H9 (cell line): ENCODE results near the gene VASH2. TPM values are rescaled to one million over a fixed set of nuclear protein-coding genes. Genes with fewer than 3 reads are reported as not detected.

Experiments
- DNase-seq: peaks from one replicate; pipeline ENCODE4 v3.0.0-alpha.2; 2017
- H2AFZ ChIP-seq: one replicate; pipeline ENCODE4 v1.6.1; 2013; ENCODE audit warnings: mild to moderate bottlenecking, low read length, control low read depth, moderate library complexity
- H2AK5ac ChIP-seq: 2 replicates; pipeline ENCODE4 v1.6.1; 2013; ENCODE audit warnings: low read length, control low read depth, mixed read lengths; ENCODE audit not compliant: insufficient read length
- H2BK120ac ChIP-seq: one replicate; pipeline ENCODE4 v1.6.1; 2013; ENCODE audit warnings: low read depth, mild to moderate bottlenecking, low read length, control low read depth, inconsistent platforms; ENCODE audit not compliant: poor library complexity, severe bottlenecking
- H2BK12ac ChIP-seq: 2 replicates; pipeline ENCODE4 v1.6.1; 2013; ENCODE audit warnings: low read length, control low read depth, mixed read lengths, low read depth; ENCODE audit not compliant: insufficient read length
- H2BK15ac ChIP-seq: 2 replicates; pipeline ENCODE4 v1.6.1; 2013; ENCODE audit warnings: low read depth, low read length, control low read depth
- H2BK20ac ChIP-seq: one replicate; pipeline ENCODE4 v1.6.1; 2013; ENCODE audit warnings: low read depth, mild to moderate bottlenecking, low read length, control low read depth, inconsistent platforms; ENCODE audit not compliant: poor library complexity, severe bottlenecking
- H2BK5ac ChIP-seq: 2 replicates; pipeline ENCODE4 v1.6.1; 2013; ENCODE audit warnings: low read length, control low read depth, mixed read lengths; ENCODE audit not compliant: insufficient read length
- H3K14ac ChIP-seq: 2 replicates; pipeline ENCODE4 v1.6.1; 2013; ENCODE audit warnings: low read length, control low read depth; ENCODE audit not compliant: insufficient read depth
- H3K18ac ChIP-seq: 2 replicates; pipeline ENCODE4 v1.6.1; 2013; ENCODE audit warnings: low read depth, mild to moderate bottlenecking, mixed read lengths, low read length, control low read depth; ENCODE audit not compliant: insufficient read length
- H3K23ac ChIP-seq: 2 replicates; pipeline ENCODE4 v1.6.1; 2013; ENCODE audit warnings: low read length, control low read depth, mixed read lengths, low read depth; ENCODE audit not compliant: insufficient read length
- H3K23me2 ChIP-seq: 2 replicates; pipeline ENCODE4 v1.6.1; 2013; ENCODE audit warnings: low read depth, mild to moderate bottlenecking, mixed read lengths, low read length, control low read depth; ENCODE audit not compliant: insufficient read length, poor library complexity, severe bottlenecking
- H3K27ac ChIP-seq: 2 replicates; pipeline ENCODE4 v1.5.1; 2013; ENCODE audit warnings: low read length, control low read depth, mixed read lengths, low read depth; ENCODE audit not compliant: insufficient read length
- H3K27me3 ChIP-seq: 2 replicates; pipeline ENCODE4 v1.6.1; 2013; ENCODE audit warnings: low read length, control low read depth, inconsistent platforms; ENCODE audit not compliant: insufficient read depth
- H3K4ac ChIP-seq: 2 replicates; pipeline ENCODE4 v1.6.1; 2013; ENCODE audit warnings: low read depth, mild to moderate bottlenecking, control low read depth, inconsistent platforms, low read length, moderate library complexity
- H3K4me1 ChIP-seq: 2 replicates; pipeline ENCODE4 v1.6.1; 2013; ENCODE audit warnings: low read length, control low read depth, inconsistent platforms; ENCODE audit not compliant: insufficient read depth
- H3K4me2 ChIP-seq: 2 replicates; pipeline ENCODE4 v1.6.1; 2013; ENCODE audit warnings: low read length, control low read depth, mixed read lengths; ENCODE audit not compliant: insufficient read length, insufficient read depth
- H3K56ac ChIP-seq: 2 replicates; pipeline ENCODE4 v1.6.1; 2013; ENCODE audit warnings: low read depth, mild to moderate bottlenecking, mixed read lengths, low read length, control low read depth; ENCODE audit not compliant: insufficient read length
- H3K79me1 ChIP-seq: 2 replicates; pipeline ENCODE4 v1.6.1; 2013; ENCODE audit warnings: low read depth, mild to moderate bottlenecking, moderate library complexity, low read length, control low read depth, inconsistent platforms; ENCODE audit not compliant: insufficient read depth, poor library complexity, severe bottlenecking
- H3K79me2 ChIP-seq: 2 replicates; pipeline ENCODE4 v1.6.1; 2013; ENCODE audit warnings: low read length, control low read depth, inconsistent platforms; ENCODE audit not compliant: insufficient read depth
- H3K9ac ChIP-seq: 2 replicates; pipeline ENCODE4 v1.6.1; 2013; ENCODE audit warnings: low read length, control low read depth, mixed read lengths; ENCODE audit not compliant: insufficient read length; ENCODE audit errors: extremely low read depth
- H3K9me3 ChIP-seq: one replicate; pipeline ENCODE4 v1.6.1; 2013; ENCODE audit warnings: low read depth, low read length, inconsistent platforms; ENCODE audit not compliant: control insufficient read depth
- H3T11ph ChIP-seq: one replicate; pipeline ENCODE4 v1.6.1; 2013; ENCODE audit warnings: mild to moderate bottlenecking, low read length, control low read depth, inconsistent platforms
- H4K20me1 ChIP-seq: one replicate; pipeline ENCODE4 v1.6.1; 2013; ENCODE audit not compliant: control insufficient read depth, insufficient read length, insufficient read depth
- H4K5ac ChIP-seq: 2 replicates; pipeline ENCODE4 v1.6.1; 2013; ENCODE audit warnings: low read depth, mild to moderate bottlenecking, mixed read lengths, low read length, control low read depth; ENCODE audit not compliant: insufficient read length
- H4K8ac ChIP-seq: replicated peaks from 2 replicates; pipeline ENCODE4 v1.6.1; 2013; ENCODE audit warnings: low read length, control low read depth, mixed read lengths, low read depth; ENCODE audit not compliant: insufficient read length
- H4K91ac ChIP-seq: 2 replicates; pipeline ENCODE4 v1.6.1; 2013; ENCODE audit warnings: low read depth, mild to moderate bottlenecking, moderate library complexity, mixed read lengths, low read length, control low read depth; ENCODE audit not compliant: insufficient read length
- H3K27ac Mint-ChIP-seq, 3 experiments: 2 replicates in 2 of 3; 3 replicates in 1 of 3; pipeline ENCODE4 v1.8.0; 2020 to 2021; ENCODE audit warnings: mixed read lengths in 3 of 3, mild to moderate bottlenecking in 1 of 3, moderate library complexity in 1 of 3
- H3K27me3 Mint-ChIP-seq: 2 replicates; pipeline ENCODE4 v1.8.0; 2021; ENCODE audit warnings: low read depth, mild to moderate bottlenecking, moderate library complexity, mixed read lengths
- H3K36me3 Mint-ChIP-seq, 3 experiments: 2 replicates in 2 of 3; 3 replicates in 1 of 3; pipeline ENCODE4 v1.8.0; 2020 to 2021; ENCODE audit warnings: low read depth in 3 of 3, mixed read lengths in 3 of 3; ENCODE audit not compliant: insufficient read depth in 1 of 3
- H3K4me1 Mint-ChIP-seq, 2 experiments: 2 replicates each; pipeline ENCODE4 v1.8.0; 2020; ENCODE audit warnings: mixed read lengths in 2 of 2
- H3K4me3 Mint-ChIP-seq, 2 experiments: 2 replicates in 1 of 2; 3 replicates in 1 of 2; pipeline ENCODE4 v1.8.0; 2020 to 2021; ENCODE audit warnings: mild to moderate bottlenecking in 2 of 2, mixed read lengths in 2 of 2, moderate library complexity in 1 of 2
- H3K9me3 Mint-ChIP-seq, 2 experiments: 2 replicates in 1 of 2; 3 replicates in 1 of 2; pipeline ENCODE4 v1.8.0; 2020; ENCODE audit warnings: mild to moderate bottlenecking in 2 of 2, mixed read lengths in 2 of 2, moderate library complexity in 1 of 2
- CTCF ChIP-seq: fragments of 200-600 bp; sonication (generic); conservative IDR thresholded peaks from 3 replicates; pipeline ENCODE4 v1.8.0; 2021; ENCODE audit warnings: antibody characterized with exemption, mild to moderate bottlenecking
- WGBS: extraction: QIAGEN DNeasy Blood & Tissue Kit; methylation state at CpG from one replicate; pipeline ENCODE4 v1.1.7; 2013; ENCODE audit warnings: missing lambda C conversion rate, low lambda C conversion rate, mixed read lengths; ENCODE audit not compliant: insufficient read length; ENCODE audit errors: extremely low coverage; 5-methylcytosine and 5-hydroxymethylcytosine counted together
- total RNA-seq: library from RNA; stranded (reverse); gene quantifications from 2 replicates; pipeline ENCODE4 v1.2.1, GENCODE V29; 2021

The VASH2 gene
- total RNA-seq, 1 experiment from 2014 or later: 76.1 TPM

GRCh38 chr1:212960932-212961331 lies 10.6 kb downstream of the VASH2 start:
- Histone ChIP-seq H3K23me2 (no peaks in the 10 kb centered on the region), H4K8ac (no peak overlapping the region), H2BK12ac (no peak overlapping the region), H3K23ac (no peak overlapping the region), H3K9me3 (no peaks in the 10 kb centered on the region), H3K9ac (no peak overlapping the region), H3T11ph (no peak overlapping the region), H3K27me3 (no peaks in the 10 kb centered on the region), H4K91ac (no peak overlapping the region), H3K18ac (no peak overlapping the region), H3K79me2 (no peaks in the 10 kb centered on the region; the same call in 1 of the 2 replicates), H3K56ac (no peak overlapping the region), H3K14ac (no peak overlapping the region), H3K4me2 (no peak overlapping the region), H4K20me1 (peaks cover 2% of the 10 kb centered on the region), H4K5ac (no peak overlapping the region), H2AK5ac (no peak overlapping the region), H2BK20ac (no peak overlapping the region), H3K4me1 (no peaks in the 10 kb centered on the region; the same call in 1 of the 2 replicates), H2BK5ac (no peak overlapping the region), H3K79me1 (no peaks in the 10 kb centered on the region), H2BK15ac (no peak overlapping the region), H3K4ac (no peak overlapping the region), H2BK120ac (no peak overlapping the region), H2AFZ (no peak overlapping the region), H3K27ac (no peak overlapping the region)
- Mint-ChIP-seq H3K4me3 (no peak overlapping the region; a peak in 1 of 5 replicates), H3K4me1 (peaks cover 15 to 29% of the 10 kb centered on the region in 2 experiments), H3K36me3 (peaks cover 76 to 98% (median 80%) of the 10 kb centered on the region in 3 experiments), H3K27ac (peak overlapping the region in 2 of 3 experiments; percentile 17 to 89; a peak in 4 of 7 replicates), H3K27me3 (no peaks in the 10 kb centered on the region), H3K9me3 (no peaks in the 10 kb centered on the region)
- no peak for TF ChIP-seq CTCF
- DNase-seq: no peak
- no CpG with 5 or more reads among the region's 6 CpGs for WGBS
